WTC11 (cell line): Measurements from ENCODE around the gene CABCOCO1. TPM values are rescaled to one million over a fixed set of nuclear protein-coding genes. Genes with fewer than 3 reads are reported as not detected.

Experiments
- ATAC-seq: fragments of 200-7000 bp; cut with Tn5 transposase; 2 replicates; pipeline ENCODE4 v1.10.0; 2021; ENCODE audit warnings: mild to moderate bottlenecking, moderate library complexity
- CTCF ChIA-PET: fragments of 300-600 bp; sonication (Branson Sonifier 250); formaldehyde crosslinking; loops from one replicate; lab custom pipeline; 2021; ENCODE audit warnings: antibody characterized with exemption; lab: Charles Lee
- POLR2A ChIA-PET: fragments of 350-600 bp; sonication (Branson Sonifier 250); formaldehyde crosslinking; loops from one replicate; lab custom pipeline; 2021; ENCODE audit warnings: antibody characterized with exemption; lab: Charles Lee
- DNase-seq: peaks from one replicate; pipeline ENCODE4 v3.0.0; 2021; ENCODE audit warnings: low spot score
- H3K27ac Mint-ChIP-seq: 2 replicates; pipeline ENCODE4 v1.8.0; 2021; ENCODE audit warnings: mixed read lengths
- H3K27me3 Mint-ChIP-seq: 2 replicates; pipeline ENCODE4 v1.8.0; 2021; ENCODE audit warnings: low read depth, mild to moderate bottlenecking, moderate library complexity, mixed read lengths
- H3K36me3 Mint-ChIP-seq: 2 replicates; pipeline ENCODE4 v1.8.0; 2021; ENCODE audit warnings: mixed read lengths
- H3K4me1 Mint-ChIP-seq: 2 replicates; pipeline ENCODE4 v1.8.0; 2022; ENCODE audit warnings: mixed read lengths
- H3K4me3 Mint-ChIP-seq: 2 replicates; pipeline ENCODE4 v1.8.0; 2021; ENCODE audit warnings: mild to moderate bottlenecking, moderate library complexity, mixed read lengths
- H3K9me3 Mint-ChIP-seq: 2 replicates; pipeline ENCODE4 v1.8.0; 2021; ENCODE audit warnings: mixed read lengths
- ARID4B ChIP-seq: sonication (generic); formaldehyde crosslinking; IDR thresholded peaks from 2 replicates; pipeline ENCODE4 v1.8.0; 2023; ENCODE audit warnings: missing genetic modification reagents, mild to moderate bottlenecking, borderline replicate concordance
- ATF1 ChIP-seq: sonication (generic); formaldehyde crosslinking; IDR thresholded peaks from 2 replicates; pipeline ENCODE4 v1.8.1; 2023; ENCODE audit warnings: mild to moderate bottlenecking, moderate library complexity, missing genetic modification reagents
- ATF2 ChIP-seq: sonication (generic); formaldehyde crosslinking; IDR thresholded peaks from 2 replicates; pipeline ENCODE4 v1.8.1; 2022; ENCODE audit warnings: low read depth, missing genetic modification reagents, borderline replicate concordance
- E2F1 ChIP-seq: sonication (generic); formaldehyde crosslinking; IDR thresholded peaks from 2 replicates; pipeline ENCODE4 v1.8.0; 2022; ENCODE audit warnings: mild to moderate bottlenecking, missing genetic modification reagents
- EMX1 ChIP-seq: fragments of 250-450 bp; sonication (Bioruptor Pico); IDR thresholded peaks from 2 replicates; pipeline ENCODE4 v1.8.0; 2021; ENCODE audit warnings: mild to moderate bottlenecking
- FOXK1 ChIP-seq: sonication (generic); formaldehyde crosslinking; IDR thresholded peaks from 2 replicates; pipeline ENCODE4 v1.8.0; 2022; ENCODE audit warnings: mild to moderate bottlenecking, moderate library complexity, missing genetic modification reagents
- GTF2I ChIP-seq: fragments of 250-450 bp; sonication (Bioruptor Pico); conservative IDR thresholded peaks from 2 replicates; pipeline ENCODE4 v1.4.0; 2021; ENCODE audit warnings: mild to moderate bottlenecking
- HMGXB4 ChIP-seq: sonication (generic); formaldehyde crosslinking; IDR thresholded peaks from 2 replicates; pipeline ENCODE4 v1.8.1; 2023; ENCODE audit warnings: mild to moderate bottlenecking, moderate library complexity, missing genetic modification reagents
- JAZF1 ChIP-seq: fragments of 250-450 bp; sonication (Bioruptor Pico); IDR thresholded peaks from 2 replicates; pipeline ENCODE4 v1.9.0; 2021; ENCODE audit warnings: moderate library complexity, mild to moderate bottlenecking, inconsistent platforms
- JUN ChIP-seq: sonication (generic); formaldehyde crosslinking; IDR thresholded peaks from 2 replicates; pipeline ENCODE4 v1.8.0; 2023; ENCODE audit warnings: mild to moderate bottlenecking, missing genetic modification reagents
- KAT7 ChIP-seq: sonication (generic); formaldehyde crosslinking; IDR thresholded peaks from 2 replicates; pipeline ENCODE4 v1.8.1; 2023; ENCODE audit warnings: missing genetic modification reagents, mild to moderate bottlenecking, borderline replicate concordance
- MYBL2 ChIP-seq: sonication (generic); formaldehyde crosslinking; IDR thresholded peaks from 2 replicates; pipeline ENCODE4 v1.8.1; 2023; ENCODE audit warnings: mild to moderate bottlenecking, moderate library complexity, missing genetic modification reagents
- NFE2L1 ChIP-seq: sonication (generic); formaldehyde crosslinking; IDR thresholded peaks from 2 replicates; pipeline ENCODE4 v1.8.1; 2023; ENCODE audit warnings: missing genetic modification reagents
- RELA ChIP-seq: sonication (generic); formaldehyde crosslinking; IDR thresholded peaks from 2 replicates; pipeline ENCODE4 v1.8.1; 2022; ENCODE audit warnings: missing genetic modification reagents, mild to moderate bottlenecking, borderline replicate concordance
- RORB ChIP-seq: fragments of 250-450 bp; sonication (Bioruptor Pico); IDR thresholded peaks from 2 replicates; pipeline ENCODE4 v1.9.0; 2021; ENCODE audit warnings: mild to moderate bottlenecking
- TP53 ChIP-seq: sonication (generic); formaldehyde crosslinking; IDR thresholded peaks from 2 replicates; pipeline ENCODE4 v1.8.1; 2023; ENCODE audit warnings: mild to moderate bottlenecking, missing genetic modification reagents
- ZBTB21 ChIP-seq: sonication (generic); formaldehyde crosslinking; IDR thresholded peaks from 2 replicates; pipeline ENCODE4 v1.8.1; 2023; ENCODE audit warnings: mild to moderate bottlenecking, missing genetic modification reagents, borderline replicate concordance
- total RNA-seq: library from RNA; stranded (reverse); gene quantifications from 3 replicates; pipeline ENCODE4 v1.2.3, GENCODE V29; 2021
- TF ChIP-seq, protein P1 (sequence below): sonication (generic); formaldehyde crosslinking; IDR thresholded peaks from 2 replicates; pipeline ENCODE4 v1.8.0; 2022; ENCODE audit warnings: mild to moderate bottlenecking, missing genetic modification reagents

CABCOCO1 gene
- total RNA-seq, 1 experiment from 2014 or later: not detected

- no peak for DNase-seq
- H3K9me3 Mint-ChIP-seq: 0 out of 2 replicates have a peak, but pooled peaks cover 3% of the 10 kb centered on the region
Measured at GRCh38 chr10:61786728-61787127, 124.0 kb downstream of the CABCOCO1 start.

GRCh38 chr10:61787170-61787569 lies 124.4 kb downstream of the CABCOCO1 start:
- Mint-ChIP-seq H3K27me3 (no peaks in the 10 kb centered on the region), H3K36me3 (no peaks in the 10 kb centered on the region), H3K27ac (no peak overlapping the region), H3K4me1 (no peaks in the 10 kb centered on the region), H3K4me3 (no peak overlapping the region), H3K9me3 (0 out of 2 replicates have a peak, but pooled peaks cover 3% of the 10 kb centered on the region)
- ATAC-seq (no peak), DNase-seq (no peak)
- TF ChIP-seq JUN (CRISPR knock-in tag): no peak
- TF ChIP-seq ARID4B: no peak
- no peak for TF ChIP-seq KAT7
- no peak for TF ChIP-seq FOXK1
- TF ChIP-seq ATF2 (CRISPR knock-in tag): no peak
- TF ChIP-seq, protein P1, sequence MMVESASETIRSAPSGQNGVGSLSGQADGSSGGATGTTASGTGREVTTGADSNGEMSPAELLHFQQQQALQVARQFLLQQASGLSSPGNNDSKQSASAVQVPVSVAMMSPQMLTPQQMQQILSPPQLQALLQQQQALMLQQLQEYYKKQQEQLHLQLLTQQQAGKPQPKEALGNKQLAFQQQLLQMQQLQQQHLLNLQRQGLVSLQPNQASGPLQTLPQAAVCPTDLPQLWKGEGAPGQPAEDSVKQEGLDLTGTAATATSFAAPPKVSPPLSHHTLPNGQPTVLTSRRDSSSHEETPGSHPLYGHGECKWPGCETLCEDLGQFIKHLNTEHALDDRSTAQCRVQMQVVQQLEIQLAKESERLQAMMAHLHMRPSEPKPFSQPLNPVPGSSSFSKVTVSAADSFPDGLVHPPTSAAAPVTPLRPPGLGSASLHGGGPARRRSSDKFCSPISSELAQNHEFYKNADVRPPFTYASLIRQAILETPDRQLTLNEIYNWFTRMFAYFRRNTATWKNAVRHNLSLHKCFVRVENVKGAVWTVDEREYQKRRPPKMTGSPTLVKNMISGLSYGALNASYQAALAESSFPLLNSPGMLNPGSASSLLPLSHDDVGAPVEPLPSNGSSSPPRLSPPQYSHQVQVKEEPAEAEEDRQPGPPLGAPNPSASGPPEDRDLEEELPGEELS: no peak
- TF ChIP-seq ATF1 (CRISPR knock-in tag): no peak
- no peak for TF ChIP-seq RELA (CRISPR knock-in tag)
- TF ChIP-seq E2F1: no peak
- TF ChIP-seq MYBL2 (CRISPR knock-in tag): no peak
- no peak for TF ChIP-seq HMGXB4 (CRISPR knock-in tag)
- no peak for TF ChIP-seq ZBTB21
- ChIA-PET POLR2A (no interaction called here), CTCF (no interaction called here)

More at GRCh38 chr10:61786728-61787127, 124.0 kb downstream of the CABCOCO1 start:
- ChIA-PET CTCF (interaction anchor here (1.4 kb wide), 1 partner anchor 36 kb away, joined by 3 read pairs; no protein-coding TSS in a partner anchor), POLR2A (no interaction called here)
- ATAC-seq: no peak
- H3K27ac Mint-ChIP-seq: no peak overlapping the region
- no peak for TF ChIP-seq NFE2L1
- no peak for TF ChIP-seq EMX1 (CRISPR knock-in tag)
- TF ChIP-seq GTF2I (CRISPR knock-in tag): no peak
- no peak for TF ChIP-seq JAZF1 (CRISPR knock-in tag)
- no peak for TF ChIP-seq RORB (CRISPR knock-in tag)
- TF ChIP-seq TP53: no peak
- no peak for TF ChIP-seq FOXK1
- no peaks in the 10 kb centered on the region for H3K36me3 Mint-ChIP-seq
- no peaks in the 10 kb centered on the region for H3K27me3 Mint-ChIP-seq
- H3K4me3 Mint-ChIP-seq: no peak overlapping the region
- no peaks in the 10 kb centered on the region for H3K4me1 Mint-ChIP-seq
